ENCODE data around the gene TBC1D24.

TBC1D24 gene

GRCh38 chr16:2483939-2484897, 9.3 kb downstream of the TBC1D24 start:
- DNase-seq, result no peak

DNA sequence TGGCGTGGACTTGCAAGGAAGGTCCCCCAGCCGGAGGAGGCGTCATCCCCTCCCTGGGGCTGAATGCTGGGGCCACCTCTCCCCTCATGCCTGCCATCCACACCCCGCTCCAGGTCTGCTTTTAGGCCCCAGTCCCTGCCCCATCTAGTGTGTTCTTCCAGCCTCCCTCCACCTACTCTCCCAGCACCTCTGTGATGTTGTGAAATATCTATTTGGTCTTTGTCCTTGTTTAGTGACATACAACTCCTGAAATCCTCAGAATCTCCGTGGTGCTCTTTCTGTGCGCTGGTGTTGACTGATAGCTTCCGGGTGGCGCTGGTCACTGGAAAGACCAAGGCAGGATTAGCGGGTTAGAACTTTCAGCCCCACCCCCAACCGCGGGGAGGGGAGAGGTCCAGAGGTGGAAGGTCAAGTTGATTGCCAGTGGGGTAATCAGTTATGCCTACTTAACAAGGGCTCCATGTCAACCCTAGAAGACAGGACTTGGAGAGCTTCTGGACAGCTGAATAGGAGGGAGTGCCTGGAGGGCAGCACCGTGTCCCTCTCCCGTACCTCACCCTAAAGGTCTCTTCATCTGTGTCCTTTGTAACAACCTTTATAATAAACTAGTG, 10.1 kb downstream of the TBC1D24 start:
- no peak for DNase-seq

GRCh38 chr16:2485811-2486507, 11.0 kb downstream of the TBC1D24 start:
- no peak for DNase-seq

DNA sequence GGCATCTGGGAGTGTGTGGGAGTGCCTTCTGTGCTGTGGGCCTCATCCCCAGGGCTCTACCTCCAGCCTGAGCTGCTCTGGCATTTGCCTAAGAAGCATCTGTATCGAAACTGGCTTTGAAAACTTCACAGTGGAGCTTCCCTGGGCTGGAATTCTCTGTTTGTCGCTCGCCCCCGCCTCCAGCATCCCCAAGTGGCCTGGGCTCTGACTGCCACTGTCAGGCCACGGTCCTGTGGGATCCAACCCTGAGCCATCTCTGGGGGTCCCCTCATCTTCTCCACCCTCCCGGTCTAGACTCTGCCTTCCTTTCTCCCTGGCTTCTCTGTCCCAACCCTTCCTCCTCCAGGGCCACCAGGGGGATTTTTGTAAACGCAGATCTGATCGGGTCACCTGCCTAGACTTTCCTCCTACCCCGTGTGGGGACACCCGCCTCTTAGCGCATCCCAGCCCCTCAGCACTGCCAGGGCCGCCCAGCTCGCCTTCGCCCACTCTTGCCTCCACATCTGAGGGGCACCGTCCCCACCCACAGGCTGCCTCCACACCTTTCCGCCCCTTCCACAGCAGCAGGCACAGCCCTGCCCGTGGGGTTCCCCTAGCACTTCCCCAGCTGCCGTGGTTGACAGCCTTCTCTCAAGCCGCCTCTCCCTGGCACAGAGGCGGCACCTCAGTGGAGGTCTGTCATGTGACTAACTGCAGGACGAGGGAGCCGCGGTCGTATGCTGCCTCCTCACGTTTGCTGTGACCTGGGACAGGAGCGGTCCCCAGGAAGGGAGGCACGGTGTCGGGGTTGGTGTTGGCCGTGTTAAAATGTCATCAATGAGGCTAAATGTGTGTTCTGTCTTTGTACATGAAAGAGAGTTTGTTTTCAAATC, 12.0 kb downstream of the TBC1D24 start:
- DNase-seq, result peak; percentile 79 to 87 (median 80)

GRCh38 chr16:2487517-2487842, 12.6 kb downstream of the TBC1D24 start:
- no peak for DNase-seq

- peak; percentile 79 to 87 (median 84) for DNase-seq
These were observed 13.1 kb downstream of the TBC1D24 start for GRCh38 chr16:2487903-2488531.

DNA sequence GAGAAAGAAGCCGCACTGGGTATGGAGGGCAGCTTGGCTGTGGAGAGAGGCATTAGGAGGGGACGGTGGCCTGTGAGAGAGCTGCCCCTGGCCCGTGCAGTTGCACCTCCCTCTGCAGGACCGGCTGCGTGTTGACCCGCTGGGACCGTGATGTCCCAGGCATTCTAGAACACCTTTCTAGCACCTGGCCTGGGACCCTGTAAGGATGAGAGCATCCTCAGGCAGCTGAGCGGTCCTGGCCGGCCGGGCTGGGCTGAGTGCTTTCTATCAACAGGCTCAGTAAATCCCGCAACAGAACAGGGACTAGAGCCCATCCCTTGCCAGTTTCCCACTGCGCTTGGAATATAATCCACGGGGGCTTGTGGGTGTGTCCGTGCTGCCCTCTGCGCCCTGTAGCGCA, 14.7 kb downstream of the TBC1D24 start:
- DNase-seq, result no peak

DNA sequence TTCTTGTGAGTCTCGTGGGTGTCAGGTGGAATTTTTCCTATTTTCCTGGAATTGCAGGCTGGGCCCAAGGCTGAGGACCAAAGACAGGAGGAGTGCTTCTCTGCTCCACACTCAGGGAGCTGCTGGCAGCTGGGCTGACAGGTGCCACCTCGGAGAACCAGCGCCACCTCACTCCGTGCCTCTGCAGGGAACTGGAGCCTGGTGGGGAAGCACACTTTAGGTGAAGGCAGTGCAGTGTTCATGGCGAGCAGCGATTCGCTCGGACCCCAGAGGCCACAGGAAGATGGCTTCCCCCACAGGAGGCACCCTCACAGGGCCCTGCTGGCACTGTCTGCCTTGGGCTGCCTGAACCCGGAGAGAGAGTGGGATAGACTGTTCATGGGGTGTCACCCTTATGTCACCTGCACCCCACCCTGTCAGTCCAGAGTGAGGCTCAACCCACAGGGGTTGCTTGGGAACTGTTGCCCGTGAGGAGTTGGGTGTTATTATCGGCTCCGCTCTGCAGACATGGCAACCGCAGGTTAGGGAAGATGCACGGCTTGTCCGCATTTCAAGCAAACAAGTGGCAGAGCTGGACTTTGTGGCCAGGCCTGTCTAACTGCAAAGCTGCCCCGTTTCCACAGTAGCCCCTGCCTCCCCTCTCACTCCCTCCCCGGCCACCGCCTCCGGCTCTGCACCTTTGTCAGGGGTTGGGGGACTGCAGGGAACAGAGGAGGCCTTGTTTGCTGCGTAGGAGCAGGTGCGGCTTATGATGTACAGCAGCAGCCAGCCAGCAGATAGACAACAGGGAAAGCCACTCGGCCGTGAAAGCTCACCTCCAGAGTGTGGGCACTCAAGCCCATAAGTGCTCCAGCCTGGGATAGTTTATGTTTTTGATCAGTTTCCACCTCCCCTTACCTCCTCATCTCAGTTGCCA, 15.5 kb downstream of the TBC1D24 start:
- DNase-seq, result no peak

- no peak for DNase-seq
These were observed 17.4 kb downstream of the TBC1D24 start for GRCh38 chr16:2492292-2492691.

DNA sequence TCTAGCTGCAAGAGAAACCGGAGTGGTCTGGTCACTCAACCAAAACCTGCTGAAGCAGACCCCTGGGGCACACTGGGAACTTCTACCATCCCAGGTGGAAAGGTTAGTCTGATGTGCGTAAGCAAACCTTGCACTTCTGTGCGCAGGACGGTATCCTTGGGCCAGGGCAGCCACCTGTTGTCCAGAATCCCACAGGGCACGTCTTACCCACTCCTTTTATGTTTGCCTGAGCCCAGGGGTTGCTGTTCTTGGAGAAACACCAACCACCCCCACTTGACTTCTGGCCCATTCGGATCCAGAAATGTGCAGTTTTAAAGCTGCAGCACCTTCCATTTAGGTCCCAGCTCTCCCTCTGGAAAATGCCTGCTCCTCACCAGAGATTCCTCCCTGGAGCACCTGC, 18.7 kb downstream of the TBC1D24 start:
- DNase-seq, result no peak

- no peak for DNase-seq
These were observed 19.7 kb downstream of the TBC1D24 start for GRCh38 chr16:2494616-2495015.

DNA sequence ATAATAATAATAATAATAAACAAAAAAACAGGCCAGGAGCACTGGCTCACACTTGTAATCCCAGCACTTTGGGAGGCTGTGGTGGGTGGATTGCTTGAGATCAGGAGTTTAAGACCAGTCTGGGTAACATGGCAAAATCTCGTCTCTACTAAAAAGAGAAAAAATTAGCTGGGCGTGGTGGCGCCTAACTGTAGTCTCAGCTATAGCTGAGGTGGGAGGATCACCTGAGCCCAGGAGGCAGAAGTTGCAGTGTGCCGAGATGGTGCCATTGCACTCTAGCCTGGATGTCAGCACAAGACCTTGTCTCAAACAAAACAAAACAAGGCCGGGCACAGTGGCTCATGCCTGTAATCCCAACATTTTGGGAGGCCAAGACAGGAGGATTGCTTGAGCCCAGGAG, 20.1 kb downstream of the TBC1D24 start:
- no peak for DNase-seq

DNA sequence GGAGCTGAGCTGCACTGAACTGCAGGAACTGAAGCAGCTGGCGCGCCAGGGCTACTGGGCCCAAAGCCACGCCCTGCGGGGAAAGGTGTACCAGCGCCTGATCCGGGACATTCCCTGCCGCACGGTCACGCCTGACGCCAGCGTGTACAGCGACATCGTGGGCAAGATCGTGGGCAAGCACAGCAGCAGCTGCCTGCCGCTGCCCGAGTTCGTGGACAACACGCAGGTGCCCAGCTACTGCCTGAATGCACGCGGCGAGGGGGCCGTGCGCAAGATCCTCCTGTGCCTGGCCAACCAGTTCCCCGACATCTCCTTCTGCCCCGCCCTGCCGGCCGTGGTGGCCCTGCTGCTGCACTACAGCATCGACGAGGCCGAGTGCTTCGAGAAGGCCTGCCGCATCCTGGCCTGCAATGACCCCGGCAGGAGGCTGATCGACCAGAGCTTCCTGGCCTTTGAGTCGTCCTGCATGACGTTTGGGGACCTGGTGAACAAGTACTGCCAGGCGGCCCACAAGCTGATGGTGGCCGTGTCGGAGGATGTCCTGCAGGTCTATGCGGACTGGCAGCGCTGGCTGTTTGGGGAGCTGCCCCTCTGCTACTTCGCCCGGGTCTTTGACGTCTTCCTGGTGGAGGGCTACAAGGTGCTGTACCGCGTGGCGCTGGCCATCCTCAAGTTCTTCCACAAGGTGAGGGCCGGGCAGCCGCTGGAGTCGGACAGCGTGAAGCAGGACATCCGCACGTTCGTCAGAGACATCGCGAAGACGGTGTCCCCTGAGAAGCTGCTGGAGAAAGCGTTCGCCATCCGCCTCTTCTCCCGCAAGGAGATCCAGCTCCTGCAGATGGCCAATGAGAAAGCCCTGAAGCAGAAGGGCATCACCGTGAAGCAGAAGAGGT, 21.5 kb downstream of the TBC1D24 start:
- DNase-seq, result no peak

- no peak for DNase-seq
These were observed 22.2 kb downstream of the TBC1D24 start for GRCh38 chr16:2497116-2497630.

- no peak for DNase-seq
These were observed 23.0 kb downstream of the TBC1D24 start for GRCh38 chr16:2497695-2498484.

GRCh38 chr16:2498531-2499253, 23.8 kb downstream of the TBC1D24 start:
- no peak for DNase-seq

- DNase-seq, result no peak
These were observed 24.5 kb downstream of the TBC1D24 start for GRCh38 chr16:2499454-2499853.

- DNase-seq, result no peak
These were observed 25.0 kb downstream of the TBC1D24 start for GRCh38 chr16:2499890-2500429.
